ELR (cell line): Measurements from ENCODE around the gene TGM2.

Source experiments
- DNase-seq: peaks from one replicate; pipeline ENCODE4 v3.0.0-alpha.2; 2015; ENCODE audit warnings: low read depth

TGM2 gene

DNA sequence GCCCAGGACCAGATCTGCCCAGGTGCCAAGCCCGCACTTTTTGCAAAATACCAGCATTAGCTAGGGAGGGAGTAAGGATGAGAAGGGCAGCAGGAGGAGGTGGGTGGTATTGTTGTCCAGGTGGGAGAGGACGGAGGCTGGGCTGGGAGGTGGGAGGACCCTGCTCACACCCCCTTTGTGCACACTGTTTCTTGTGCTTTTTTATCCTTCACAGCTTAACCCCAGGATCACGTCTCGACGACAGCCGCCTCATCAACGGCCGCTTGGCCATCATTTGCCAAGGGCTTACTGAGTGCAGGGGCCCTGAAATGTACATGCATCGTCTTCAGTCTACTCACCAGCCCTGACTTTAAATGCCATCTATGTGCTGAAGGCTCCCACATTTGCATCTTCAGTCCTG, 12.1 kb upstream of the TGM2 start:
- no peak for DNase-seq

DNA sequence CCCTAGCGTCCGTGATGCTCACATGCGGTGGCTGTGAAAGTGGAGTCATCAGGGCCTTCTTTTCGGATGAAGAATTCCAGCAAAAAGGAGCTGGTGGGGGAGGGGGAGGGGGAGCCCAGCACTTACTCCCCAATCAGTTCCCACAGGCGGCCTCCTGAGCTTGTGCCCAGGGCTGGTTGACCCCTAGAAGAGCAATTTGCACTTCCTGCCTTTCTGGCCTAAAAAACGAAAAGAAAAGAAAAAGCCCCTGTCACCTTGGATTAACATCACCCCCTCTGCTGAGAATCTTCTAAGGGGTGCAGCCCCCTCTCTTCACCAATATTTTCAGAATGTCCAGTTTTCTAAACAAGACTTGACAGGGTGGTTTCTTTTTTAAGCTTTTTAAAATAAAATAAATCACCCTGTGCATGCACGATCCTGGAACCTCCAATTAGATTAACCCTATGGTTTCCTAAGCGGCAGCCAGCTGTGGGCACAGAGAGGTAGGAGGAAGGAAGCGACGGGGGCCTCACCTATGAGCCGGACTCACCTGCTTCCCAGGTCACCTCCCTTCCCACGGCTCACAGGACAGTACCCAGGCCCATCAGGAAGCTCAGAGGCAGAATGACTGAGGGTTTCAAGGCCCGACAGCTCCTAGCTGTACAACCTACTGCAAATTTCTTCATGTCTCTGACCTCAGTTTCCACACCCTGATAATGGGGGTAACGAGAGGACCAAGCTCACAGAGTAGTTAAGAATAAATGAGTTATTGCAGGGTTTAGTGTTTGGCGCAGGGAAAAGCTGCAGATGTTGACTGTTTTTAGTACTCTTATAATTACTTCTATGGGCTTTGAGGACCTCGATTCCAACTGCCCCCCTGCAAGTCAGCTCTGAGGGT, 10.5 kb upstream of the TGM2 start:
- no peak for DNase-seq

DNA sequence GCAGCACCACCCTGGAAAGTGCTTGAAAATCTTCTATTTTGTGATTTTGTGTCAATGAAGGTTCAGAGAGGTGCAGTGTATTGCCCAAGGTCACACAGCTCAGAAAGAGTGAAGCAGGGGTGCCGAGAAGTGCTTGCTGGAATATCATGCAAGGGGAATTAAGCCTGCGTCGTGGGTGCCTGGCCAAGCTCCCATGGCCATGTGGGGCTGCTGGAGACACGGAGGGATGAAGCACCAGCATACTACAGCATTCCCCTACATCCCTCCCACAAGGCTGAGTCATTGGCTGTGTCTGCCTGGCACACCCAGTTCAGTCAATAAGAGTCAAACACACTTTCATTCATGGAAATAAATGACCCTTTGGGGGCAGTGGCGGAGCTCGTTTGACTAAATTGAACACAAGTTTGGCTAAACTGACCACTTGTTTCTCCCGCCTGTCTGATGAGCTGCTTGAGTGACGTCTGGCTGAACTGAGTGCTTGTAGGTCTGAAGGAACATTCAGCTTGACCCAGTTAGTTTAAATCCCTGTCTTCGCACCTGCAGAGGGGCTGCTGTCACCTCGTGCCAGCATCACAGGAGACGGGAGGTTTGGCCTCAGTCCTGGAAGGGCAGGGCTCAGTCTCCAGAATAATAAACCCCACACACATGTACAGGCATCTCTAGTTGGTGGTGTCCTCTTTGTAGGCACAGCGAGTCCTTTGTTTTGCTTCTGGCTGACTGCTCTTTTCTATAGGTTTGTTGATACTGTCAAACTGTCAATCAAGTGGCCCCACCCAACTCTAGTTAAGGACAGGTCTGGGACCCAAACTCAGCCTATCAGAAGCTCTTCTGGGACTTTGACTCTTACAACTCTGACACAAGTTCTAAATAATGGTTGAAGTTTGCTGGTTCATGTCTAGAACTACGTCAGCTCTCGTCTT, 8.4 kb upstream of the TGM2 start:
- peak; percentile 98 for DNase-seq

DNA sequence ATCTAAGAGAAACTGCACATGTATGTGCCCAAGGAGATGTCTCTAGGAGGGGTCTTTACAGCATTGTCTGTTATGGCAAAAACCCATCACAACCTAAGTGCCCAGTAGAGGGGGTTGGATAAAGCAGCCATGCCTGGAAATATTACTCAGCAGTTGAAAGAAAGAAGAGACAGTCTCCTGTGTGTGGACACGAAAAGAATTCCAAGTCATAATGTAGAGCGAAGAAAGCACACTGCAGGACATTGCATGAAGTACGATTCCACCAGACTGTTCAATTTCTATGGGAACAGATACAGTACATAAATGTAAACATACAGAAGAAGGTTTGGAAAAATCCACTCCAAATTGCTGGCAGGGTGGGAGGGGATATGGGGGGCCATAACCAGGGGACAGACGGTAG, 7.3 kb upstream of the TGM2 start:
- DNase-seq = peak; percentile 82

DNA sequence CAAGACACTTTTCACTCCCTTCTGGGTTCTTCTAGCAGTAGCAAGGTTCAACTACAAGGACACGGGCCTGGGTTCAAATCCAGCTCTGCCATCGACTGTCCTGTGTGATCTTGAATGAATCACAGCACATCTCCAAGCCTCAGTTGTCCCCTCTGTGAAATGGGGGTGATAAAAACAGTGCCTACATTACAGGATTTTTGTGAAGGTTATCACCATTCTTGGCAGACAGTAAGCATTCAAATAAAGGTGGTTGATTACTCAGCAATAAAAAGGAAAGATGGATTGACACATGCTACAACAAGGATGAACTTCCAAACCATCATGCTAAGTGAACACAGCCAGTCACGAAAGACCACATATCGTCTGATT, 6.6 kb upstream of the TGM2 start:
- no peak for DNase-seq

DNA sequence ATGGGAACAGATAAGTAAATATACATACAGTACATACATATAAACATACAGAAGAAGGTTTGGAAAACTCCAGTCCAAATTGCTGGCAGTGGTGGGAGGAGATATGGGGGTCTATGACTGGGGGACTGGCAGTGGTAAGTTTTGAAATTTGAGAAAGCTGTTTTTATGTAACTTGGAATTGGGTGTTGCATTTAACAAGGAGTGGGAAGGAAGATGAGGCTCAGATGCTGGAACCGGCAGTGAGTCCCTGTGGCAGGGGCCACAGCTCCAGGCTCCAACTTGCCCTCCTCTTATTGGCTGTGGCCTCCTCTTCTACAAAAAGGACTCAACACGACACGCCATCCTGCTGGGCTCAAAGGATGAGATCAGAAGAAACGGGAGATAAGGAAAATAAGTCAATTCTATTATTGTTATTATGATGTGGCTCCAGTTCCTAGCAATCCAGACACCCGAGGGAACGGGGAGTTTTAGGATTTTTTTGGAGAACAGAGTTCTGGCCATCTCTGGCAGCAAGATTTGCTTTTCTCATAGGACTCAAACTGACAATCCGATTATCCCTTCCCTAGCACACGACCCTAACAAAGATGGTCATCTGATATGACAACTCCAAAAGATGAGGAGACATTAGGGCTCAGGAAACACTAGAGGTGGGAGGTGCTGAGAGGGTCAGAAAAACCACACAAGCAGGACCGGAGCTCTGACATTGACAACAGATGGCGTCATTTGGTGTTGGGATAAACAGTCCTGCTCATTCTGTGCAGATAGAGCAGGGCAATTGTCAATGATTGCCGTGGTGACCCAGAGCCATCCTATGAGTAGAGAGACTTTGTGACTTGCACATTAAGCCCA, 6.0 kb upstream of the TGM2 start:
- DNase-seq = peak; percentile 68

DNA sequence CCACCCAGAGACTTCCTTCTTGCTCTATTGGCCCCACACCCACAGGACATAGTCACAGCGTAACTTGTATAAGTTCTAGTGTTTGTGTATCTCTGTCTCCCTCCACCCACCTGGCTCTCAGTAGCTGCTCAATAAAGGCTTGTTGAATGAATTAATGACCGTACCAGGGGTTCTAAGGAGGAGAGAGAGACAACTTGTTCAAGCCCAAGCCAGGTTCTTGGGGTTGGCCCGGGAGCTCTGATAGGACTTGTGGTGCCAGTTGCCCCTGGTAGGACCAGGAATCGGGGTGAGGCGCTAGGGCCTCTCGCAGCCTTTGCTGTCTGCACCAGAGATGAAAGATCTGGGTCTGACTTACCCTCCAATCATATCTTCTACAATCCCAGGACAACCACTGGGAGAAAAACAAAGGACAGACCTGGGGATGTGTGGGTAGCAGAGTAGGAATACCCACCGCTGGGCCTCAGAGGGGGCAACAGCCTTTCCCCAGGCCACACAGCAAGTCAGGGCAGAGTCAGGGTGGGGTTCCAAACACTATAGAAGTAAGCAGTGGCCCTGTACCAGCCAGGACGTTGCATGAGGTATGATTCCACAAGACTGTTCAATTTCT, 5.3 kb upstream of the TGM2 start:
- DNase-seq = no peak

DNA sequence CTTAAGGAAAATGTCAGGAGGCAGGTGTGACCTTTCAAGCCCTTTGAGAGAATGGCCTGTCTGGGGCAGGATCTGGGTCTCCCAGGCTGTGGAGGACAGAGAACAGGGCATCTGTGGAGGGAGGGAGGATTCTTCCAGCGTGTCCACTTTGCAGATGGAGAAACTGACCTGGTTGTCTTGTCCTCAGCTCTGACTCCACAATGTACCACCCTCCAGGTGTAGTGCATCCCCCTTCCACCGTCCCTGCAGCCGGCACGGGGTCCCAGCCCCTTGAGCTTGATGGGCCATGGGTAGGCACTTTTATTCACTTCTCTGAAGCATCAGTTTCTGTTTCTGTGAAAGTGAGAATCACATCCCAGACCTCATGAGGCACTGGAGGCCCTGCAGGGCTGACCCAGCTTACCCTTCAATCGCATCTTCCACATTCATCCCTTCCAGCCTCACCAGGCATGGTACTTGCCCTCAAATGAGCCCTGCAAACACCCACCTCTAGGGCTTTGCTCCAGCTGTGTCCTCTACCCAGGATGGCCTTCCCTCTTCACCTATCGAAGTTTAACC, 4.6 kb upstream of the TGM2 start:
- DNase-seq = no peak

DNA sequence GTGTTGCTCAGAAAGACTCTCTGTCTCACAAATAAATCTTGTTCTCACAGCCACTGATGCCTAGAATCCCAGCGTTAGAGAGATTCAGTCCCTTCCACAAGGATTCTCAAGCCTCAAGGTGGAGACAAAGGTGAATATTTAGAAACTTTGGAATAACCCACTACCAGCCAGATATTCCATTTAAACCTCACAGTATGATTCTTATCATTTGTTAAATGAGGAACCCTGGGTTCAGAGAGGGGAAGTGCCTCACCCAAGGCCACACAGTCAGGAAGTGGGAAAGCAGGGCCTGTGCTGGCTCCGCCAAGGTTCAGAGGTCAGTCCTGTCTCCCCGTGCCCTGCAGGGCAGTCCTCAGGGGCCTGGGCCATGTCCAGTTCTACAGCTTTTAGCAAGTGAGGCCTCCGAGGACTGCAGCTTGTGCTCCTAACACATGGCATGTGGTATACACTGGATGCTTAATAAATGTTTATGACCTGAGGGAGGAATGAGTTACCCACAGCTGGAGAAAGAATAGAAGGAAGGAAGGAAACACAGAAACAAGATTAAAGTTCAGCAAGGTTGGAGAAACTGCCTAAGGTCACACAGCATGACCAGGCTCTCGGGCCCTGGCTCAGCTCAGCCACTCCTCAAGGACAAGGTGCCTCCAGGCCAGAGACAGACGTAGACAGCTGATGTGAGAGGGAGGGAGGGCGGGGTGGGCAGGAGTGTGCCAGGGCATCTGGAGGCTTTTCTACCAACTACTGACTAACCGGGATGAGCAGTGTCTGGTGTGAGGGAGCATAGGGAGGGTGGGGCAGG, 3.9 kb upstream of the TGM2 start:
- peak; percentile 48 for DNase-seq

DNA sequence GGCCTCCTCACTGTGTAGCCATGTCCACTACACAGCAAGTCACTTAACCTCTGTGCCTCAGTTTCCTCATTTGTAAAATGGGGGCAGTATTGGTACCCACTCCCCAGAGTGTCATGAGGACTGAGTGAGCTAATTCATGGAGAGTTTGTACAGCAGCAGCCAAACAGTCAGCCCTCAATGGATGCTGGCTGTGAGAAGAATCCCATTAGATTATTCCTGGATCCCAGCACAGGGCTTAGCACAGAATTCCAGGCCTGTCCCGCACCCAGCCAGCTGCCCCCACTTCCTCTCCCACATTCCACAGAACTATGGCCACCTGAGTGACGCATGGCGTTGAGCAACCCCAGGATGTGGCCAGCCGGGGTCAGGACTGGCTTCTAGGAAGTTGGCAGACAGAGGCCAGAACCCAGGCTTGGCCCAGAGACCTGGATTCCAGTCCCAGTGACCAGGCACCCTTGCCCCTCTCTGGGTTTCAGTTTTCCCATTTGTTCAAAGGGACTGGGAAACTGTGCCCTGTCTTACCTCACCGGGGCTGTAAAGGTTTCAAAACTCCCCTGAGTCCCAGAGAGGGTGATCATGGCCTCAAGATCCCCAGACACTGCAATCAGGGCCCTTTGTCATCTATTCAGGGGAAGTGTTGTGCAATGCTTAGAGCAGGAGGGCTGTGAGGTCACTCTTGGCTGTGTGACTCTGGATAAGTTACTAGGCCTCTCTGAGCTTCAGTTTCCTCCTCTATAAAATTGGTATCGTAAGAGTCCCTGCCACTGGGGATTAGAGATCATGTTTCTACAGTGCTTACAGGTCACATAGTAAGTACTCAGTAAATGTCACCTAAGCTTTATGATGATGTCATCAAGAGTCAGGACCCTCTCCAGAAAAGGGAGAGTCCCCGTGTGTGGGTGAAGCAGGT, 3.0 kb upstream of the TGM2 start:
- peak; percentile 98 for DNase-seq

DNA sequence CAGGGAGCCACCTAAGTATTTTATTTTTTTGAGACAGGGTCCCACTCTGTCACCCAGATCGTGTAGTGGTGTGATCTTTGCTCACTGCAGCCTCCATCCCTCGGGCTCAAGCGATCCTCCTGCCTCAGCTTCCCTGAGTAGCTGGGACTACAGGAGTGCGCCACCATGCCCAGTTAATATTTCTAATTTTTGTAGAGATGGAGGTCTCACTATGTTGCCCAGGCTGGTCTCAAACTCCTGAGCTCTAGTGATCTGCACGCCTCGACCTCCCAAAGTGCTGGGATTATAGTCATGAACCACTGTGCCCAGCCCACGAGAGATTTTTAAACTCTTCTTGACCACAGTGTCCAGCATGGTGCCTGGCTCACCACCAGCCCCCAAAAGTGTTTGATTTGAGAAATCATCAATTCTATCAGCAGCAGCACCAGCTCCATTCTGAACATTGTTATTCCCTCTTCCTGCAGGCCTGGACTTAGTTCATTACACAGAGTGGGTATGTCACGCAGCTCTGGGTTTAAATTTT, 2.3 kb upstream of the TGM2 start:
- peak; percentile 28 for DNase-seq

DNA sequence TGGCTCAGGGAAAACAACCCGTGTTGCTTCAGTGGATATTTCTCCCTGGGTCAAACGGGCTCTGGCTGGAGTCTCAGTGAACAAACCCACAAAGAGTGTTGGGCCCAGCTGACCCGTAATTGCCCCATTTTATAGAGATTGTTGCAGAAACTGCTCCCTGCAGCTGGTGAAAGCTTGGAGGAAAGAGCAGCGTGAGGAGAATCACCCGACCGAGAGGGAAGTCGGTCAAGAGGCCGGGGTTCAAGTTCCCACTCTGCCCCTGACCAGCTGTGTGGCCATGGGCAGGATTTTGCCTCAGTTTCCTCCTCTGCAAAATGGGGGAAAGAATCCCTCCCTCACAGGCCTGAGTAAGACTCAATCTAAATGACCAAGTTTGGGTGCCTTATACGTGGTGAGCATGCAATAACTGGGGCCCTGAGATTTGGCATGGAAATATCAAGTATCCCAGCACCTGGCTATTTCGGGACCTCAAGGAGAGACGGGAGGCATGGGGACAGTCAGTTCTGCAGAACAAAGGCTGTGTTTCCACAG, 1.7 kb upstream of the TGM2 start:
- DNase-seq = no peak

DNA sequence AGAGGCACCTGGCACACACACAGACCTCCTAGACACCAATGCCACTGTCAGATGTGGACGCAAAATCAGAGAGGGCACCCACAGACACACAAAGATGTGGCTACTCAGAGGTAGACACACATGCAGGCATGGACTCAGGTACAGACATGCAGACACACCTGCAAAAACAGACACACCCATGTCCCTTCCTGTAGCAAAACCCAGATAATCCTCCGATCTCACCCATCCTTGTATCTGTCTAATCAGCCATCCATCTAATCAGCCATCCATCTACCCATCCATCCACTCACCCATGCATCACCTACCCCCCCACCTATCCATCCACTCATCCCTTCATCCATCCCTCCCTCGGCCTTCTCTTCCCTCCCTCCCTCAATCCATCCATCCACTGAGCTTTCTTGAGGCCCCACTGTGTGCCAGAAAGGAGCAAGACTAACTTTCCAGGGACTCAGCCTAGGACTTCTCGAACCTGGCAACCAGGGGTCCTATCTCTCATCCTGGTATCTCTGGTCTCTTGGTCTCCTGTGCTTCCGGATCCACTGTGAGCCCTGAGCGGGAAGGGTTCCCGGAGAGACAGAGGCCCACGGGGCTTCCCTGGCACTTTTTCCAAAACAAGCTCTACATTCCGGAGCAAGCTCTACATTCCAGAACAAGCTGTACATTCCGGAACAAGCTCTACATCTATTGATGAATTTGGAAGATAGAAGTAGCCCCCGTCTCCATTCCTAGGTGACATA, 1.1 kb upstream of the TGM2 start:
- DNase-seq = no peak

DNA sequence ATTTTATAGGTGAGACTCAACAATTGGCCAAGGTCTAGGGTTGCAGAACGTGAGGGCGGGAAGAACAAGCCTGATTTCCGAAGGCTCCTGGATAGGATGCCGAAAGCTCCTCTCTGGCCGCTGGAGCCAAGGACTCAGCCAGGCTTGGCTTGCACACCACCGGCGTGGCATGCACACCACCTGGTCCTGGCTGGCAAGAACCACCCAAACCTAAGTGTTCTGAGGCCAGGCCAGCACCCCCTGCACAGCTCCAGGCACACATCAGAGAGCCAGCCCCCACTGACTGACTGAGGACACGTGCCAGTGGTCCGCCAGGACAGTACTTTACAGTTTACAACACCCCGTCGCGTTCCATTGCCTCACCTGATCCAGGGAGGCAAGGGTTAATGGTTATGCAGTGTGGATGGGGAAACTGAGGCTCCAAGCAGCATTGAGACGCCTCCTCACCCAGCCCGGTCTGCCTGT, 414 bp downstream of the TGM2 start:
- DNase-seq = no peak

DNA sequence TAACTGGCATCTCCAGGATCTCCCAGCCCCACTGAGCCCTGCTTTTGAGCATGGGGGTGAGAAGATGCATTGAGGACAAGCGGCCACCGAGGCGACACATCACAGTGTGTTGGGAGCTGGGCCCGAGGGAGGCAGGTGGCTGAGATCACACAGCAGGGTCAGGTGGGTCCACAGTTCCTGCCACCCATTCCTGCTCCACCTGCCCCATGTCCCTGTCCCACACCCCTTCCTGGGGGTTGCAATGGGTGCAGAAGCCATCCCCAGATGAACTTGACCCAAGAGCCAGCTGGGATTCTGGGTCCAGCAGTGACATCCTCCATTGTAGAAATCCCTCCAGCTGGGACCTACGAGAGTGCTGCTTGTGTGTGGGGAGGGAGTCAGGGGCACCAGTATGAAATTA, 1.0 kb downstream of the TGM2 start:
- DNase-seq = no peak

DNA sequence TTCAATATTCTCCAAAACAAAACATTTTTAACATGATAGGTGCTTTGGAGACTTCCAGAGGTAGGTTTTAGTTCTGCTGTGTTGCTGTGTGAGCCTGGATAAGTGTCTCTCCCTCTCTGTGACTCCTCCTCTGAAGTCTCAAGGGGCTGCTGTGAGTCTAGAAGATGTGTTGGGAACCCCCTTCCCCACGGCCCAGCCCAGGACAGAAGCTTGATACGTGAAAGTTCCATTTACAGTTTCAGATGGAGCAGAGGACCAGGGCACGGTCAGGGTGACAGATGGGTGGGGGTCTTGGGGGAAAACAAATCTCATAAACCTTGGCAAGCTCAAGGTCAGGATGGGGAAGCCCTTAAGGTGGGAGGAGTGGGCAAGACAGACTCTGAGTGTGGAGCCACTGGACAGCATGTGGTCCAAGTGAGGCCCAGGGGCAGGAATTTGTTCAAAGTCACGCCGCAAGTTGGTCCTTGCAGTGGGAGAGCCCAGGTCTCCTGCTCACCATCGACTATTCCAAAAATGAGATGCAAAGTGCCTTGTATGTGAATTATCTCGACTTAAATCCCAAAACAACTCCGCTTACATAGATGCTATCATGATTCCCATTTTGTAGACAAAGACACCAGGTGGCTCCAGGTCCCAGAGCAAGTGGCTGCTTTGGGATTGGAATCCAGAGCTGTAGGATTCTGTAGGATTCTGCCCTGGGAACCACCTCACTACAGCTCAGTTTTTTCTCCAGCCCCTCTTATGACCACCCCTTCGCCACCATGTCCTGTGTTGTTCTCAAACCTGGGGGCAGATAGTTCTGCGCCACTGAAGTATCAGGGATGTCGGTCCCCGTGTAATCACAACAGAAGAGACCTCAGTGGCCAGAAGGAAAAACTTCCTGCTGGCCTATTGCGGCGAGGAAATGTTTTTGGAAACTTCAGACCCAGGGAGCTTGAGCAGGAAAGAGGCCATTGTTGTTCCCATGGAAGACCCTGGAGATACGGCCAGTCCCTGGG, 1.9 kb downstream of the TGM2 start:
- DNase-seq = no peak

DNA sequence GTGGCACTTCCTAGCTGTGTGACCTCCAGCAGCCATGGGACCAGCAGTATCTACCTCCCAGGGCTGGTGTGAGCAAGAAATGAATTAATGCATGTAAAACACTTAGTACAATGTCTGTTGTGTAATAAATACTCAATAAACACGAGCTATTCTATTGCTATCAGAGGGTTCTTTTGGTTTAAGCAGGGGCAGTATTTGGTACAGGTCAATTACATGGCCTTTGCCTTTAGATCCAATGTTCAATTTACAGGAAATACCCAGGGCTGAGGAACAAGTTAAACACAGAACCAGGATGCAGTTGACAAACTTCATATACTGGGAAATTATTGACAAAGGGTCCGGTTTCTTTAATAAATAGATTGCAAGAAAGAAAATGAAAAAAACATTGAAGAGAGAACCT, 2.9 kb downstream of the TGM2 start:
- no peak for DNase-seq
